GM12865 (cell line): ENCODE results near the gene RBM20.
A peak's percentile ranks its signal among the peaks of the same experiment; 100 is the strongest.

Experiments
- DNase-seq: peaks from one replicate; pipeline ENCODE4 v3.0.0; 2010; ENCODE audit warnings: low read depth
- H3K4me3 ChIP-seq: 2 replicates; pipeline ENCODE4 v1.5.1; 2011; ENCODE audit warnings: mild to moderate bottlenecking, low read depth, low read length, control low read depth
- TF ChIP-seq, protein P1 (sequence below): IDR thresholded peaks from 2 replicates; pipeline ENCODE4 v1.5.1; 2011; ENCODE audit warnings: low read length, control low read depth, low read depth, inconsistent platforms; ENCODE audit not compliant: insufficient read depth; ENCODE audit errors: missing control alignments

The RBM20 gene

GRCh38 chr10:110777017-110777416 is 132.9 kb downstream of the RBM20 start:
- H3K4me3 ChIP-seq: no peak overlapping the region
- no peak for DNase-seq
- TF ChIP-seq, protein P1, sequence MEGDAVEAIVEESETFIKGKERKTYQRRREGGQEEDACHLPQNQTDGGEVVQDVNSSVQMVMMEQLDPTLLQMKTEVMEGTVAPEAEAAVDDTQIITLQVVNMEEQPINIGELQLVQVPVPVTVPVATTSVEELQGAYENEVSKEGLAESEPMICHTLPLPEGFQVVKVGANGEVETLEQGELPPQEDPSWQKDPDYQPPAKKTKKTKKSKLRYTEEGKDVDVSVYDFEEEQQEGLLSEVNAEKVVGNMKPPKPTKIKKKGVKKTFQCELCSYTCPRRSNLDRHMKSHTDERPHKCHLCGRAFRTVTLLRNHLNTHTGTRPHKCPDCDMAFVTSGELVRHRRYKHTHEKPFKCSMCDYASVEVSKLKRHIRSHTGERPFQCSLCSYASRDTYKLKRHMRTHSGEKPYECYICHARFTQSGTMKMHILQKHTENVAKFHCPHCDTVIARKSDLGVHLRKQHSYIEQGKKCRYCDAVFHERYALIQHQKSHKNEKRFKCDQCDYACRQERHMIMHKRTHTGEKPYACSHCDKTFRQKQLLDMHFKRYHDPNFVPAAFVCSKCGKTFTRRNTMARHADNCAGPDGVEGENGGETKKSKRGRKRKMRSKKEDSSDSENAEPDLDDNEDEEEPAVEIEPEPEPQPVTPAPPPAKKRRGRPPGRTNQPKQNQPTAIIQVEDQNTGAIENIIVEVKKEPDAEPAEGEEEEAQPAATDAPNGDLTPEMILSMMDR: no peak

DNA sequence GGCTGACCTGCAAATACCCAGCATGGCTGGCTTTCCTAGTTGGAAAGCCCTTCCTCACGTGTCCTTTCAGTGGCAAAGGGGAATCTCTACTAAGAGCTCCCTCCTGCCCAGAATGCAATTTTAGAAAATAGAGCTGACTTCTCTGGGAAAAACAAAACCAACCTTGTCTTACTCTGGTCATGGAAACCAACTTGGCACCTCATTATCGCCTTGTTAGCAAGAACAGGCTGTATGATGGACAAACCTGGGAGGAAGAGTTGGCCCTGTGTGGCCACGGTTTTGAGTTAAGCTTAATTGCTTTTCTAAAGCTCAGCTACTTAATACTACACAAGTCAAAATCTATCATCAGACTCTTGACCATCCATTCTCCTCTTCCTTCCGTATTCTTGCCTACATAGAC is 133.5 kb downstream of the RBM20 start:
- TF ChIP-seq, protein P1: no peak

GRCh38 chr10:110778211-110778610 is 134.1 kb downstream of the RBM20 start:
- no peak for DNase-seq
- TF ChIP-seq, protein P1: no peak
- no peak overlapping the region for H3K4me3 ChIP-seq

More for the DNA sequence above, 133.5 kb downstream of the RBM20 start:
- DNase-seq: no peak
- no peak overlapping the region for H3K4me3 ChIP-seq

GRCh38 chr10:110779489-110779888 is 135.4 kb downstream of the RBM20 start:
- TF ChIP-seq, protein P1: no peak
- peak; percentile 31 for DNase-seq
- no peak overlapping the region for H3K4me3 ChIP-seq

GRCh38 chr10:110780704-110781103 is 136.6 kb downstream of the RBM20 start:
- TF ChIP-seq, protein P1: no peak
- DNase-seq: no peak
- H3K4me3 ChIP-seq: no peak overlapping the region

DNA sequence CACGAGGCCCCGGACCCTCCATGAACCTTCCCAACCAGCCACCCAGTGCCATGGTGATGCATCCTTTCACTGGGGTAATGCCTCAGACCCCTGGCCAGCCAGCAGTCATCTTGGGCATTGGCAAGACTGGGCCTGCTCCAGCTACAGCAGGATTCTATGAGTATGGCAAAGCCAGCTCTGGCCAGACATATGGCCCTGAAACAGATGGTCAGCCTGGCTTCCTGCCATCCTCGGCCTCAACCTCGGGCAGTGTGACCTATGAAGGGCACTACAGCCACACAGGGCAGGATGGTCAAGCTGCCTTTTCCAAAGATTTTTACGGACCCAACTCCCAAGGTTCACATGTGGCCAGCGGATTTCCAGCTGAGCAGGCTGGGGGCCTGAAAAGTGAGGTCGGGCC is 137.0 kb downstream of the RBM20 start:
- TF ChIP-seq, protein P1: no peak
- no peak overlapping the region for H3K4me3 ChIP-seq
- DNase-seq: no peak

DNA sequence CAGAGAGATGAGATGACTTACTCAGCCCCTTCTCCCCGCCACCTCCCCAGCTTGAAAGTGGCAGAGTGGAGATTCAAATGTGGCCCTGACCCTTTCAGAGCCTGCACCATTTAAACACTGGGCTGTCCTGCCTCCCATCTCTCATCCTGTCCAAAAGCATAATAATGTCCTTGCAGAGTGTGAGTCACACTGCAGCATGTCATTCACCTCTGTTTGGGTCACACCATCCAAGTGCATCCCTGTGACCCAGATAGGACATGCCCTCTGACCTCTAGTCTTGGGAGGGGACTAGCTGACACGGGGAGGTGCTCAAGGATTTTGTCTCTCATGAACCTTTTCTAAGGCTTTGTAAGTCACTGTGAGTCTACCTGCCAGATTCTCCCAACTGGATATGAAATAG is 138.5 kb downstream of the RBM20 start:
- no peak overlapping the region for H3K4me3 ChIP-seq
- DNase-seq: no peak
- TF ChIP-seq, protein P1: no peak
